GM12872 (cell line): ENCODE measurements around the gene SOX1.

Experiments used
- CTCF ChIP-seq: IDR thresholded peaks from 3 replicates; pipeline ENCODE4 v1.5.1; 2011; ENCODE audit warnings: low read depth, mild to moderate bottlenecking, low read length, moderate library complexity; ENCODE audit not compliant: insufficient read depth

The SOX1 gene

GRCh38 chr13:112059457-112060281 lies 7.3 kb upstream of the SOX1 start:
- TF ChIP-seq CTCF, result no peak

DNA sequence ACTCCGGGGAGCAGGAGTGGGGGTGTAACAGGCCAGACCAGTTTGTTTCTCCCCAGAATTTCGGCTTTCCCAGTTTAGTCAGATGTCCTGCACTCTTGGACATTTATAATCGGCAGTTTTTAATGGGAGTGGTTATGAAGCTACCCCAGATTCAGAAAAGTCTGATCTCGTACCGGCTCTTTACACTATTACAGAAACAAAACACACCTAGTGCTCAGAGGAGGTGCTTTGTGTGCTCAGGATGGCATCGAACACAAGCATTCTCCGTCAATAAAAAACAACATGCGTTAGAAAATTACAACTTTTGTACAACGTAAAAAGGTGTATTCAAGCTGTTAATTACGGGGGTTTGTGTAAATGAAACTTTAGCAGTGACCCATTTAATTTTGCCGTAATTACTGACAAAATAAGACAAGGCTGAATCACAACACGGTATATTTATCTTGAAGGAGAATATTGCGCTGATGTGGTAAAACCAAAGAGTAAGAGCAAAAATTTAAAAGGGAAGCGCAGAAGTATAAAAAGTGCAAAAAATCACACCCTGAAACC lies 6.6 kb upstream of the SOX1 start:
- TF ChIP-seq CTCF, result no peak

DNA sequence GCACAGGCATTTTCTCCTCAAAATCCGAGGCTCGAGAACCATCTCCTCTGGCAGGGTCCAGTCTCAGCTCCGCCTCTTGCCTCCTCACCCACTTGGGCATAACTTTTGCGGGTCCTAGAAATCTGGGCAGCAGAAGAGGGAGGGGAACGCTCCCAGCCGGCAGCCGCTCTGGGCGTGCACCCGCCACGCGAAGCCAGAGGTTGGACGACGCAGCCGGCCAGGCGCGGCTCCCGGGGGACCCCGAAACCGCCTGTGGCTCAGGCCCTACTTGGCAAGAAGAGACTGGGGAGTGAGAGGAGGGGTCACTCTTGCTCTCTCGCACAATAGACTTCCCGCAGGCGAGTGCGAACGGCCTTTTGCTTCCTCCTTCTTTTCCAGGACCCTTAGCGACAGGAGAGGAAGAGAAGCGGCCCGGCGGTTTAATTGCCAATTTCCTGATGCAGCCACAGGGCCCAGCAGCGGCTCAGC lies 6.0 kb upstream of the SOX1 start:
- no peak for TF ChIP-seq CTCF

GRCh38 chr13:112061367-112062061 lies 5.4 kb upstream of the SOX1 start:
- no peak for TF ChIP-seq CTCF

GRCh38 chr13:112062072-112062567 lies 4.8 kb upstream of the SOX1 start:
- no peak for TF ChIP-seq CTCF

GRCh38 chr13:112062571-112063570 lies 4.1 kb upstream of the SOX1 start:
- TF ChIP-seq CTCF, result no peak
